A549 treated with Mapracorat at 1 μM for 4 hours (cell line): ENCODE measurements around the gene HTRA1. TPM values are rescaled to one million over a fixed set of nuclear protein-coding genes. Genes with fewer than 3 reads are reported as not detected.

ENCODE experiments used
- total RNA-seq: library from RNA; stranded (reverse); fragments of 200-300 nt; extraction: Qiagen RNA extraction; gene quantifications from 5 replicates; pipeline ENCODE4 v1.2.3, GENCODE V29; 2022

Gene HTRA1
- total RNA-seq = 50.8 to 64.4 TPM (median 55.3 TPM) in 5 replicates

DNA sequence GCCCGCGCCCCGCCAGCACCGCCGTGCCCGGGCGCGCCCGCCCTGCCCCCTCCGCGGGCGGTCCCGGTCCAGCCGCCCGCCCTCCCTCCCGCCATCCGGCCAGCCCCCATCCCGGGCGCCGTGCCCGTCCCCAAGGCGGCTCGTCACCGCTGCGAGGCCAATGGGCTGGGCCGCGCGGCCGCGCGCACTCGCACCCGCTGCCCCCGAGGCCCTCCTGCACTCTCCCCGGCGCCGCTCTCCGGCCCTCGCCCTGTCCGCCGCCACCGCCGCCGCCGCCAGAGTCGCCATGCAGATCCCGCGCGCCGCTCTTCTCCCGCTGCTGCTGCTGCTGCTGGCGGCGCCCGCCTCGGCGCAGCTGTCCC is at the start of gene HTRA1:
Gene HTRA1 (plus strand): TSS at position 187 of the 362 bp plus-strand sequence. CDS start 100 bp downstream, at position 287.

DNA sequence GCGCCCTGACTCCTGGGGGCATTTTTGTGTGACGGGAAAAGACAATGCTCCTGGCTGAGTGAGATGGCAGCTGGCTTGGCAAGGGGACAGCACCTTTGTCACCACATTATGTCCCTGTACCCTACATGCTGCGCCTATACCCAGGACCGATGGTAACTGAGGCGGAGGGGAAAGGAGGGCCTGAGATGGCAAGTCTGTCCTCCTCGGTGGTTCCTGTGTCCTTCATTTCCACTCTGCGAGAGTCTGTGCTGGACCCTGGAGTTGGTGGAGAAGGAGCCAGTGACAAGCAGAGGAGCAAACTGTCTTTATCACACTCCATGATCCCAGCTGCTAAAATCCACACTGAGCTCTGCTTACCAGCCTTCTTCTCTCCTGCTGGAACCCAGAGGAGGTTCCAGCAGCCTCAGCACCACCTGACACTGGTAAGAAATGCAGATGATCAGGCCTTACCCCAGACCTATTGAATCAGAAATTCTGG is 6.7 kb upstream of the HTRA1 start, which contains the start of gene ARMS2:
Gene ARMS2 (plus strand): TSS at position 51 of the 478 bp plus-strand sequence. CDS start 75 bp downstream, at position 126.

DNA sequence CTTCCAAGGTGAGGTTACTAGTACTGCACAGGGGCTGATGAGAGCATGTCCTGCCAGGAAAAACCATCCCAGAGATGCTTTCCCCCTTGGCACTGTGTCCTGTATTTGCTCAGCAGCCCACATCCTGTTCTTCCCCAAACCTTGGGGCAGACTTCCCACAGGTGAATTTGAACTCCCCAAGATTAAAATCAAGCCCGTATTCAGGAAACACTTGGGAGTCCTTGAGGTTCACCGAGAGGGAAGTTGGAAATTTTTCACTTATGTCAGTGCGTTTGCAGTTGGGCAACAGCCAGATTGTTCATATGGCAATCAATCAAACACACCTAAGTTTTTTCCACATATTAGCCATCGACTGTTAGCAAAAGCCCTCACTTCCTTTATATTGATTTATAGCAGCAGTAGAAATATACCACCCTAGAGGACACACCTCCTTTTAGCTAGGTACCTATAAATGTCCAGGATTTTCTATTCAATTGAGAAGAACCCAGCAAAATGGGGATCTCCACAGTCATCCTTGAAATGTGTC is 99.0 kb downstream of the HTRA1 start, which contains the start of gene DMBT1:
Gene DMBT1 (plus strand): TSS at position 476 of the 526 bp plus-strand sequence. CDS start 17 bp downstream, at position 493.

Other genes starting within 250 kb of the HTRA1 start
- gene BTBD16, start 190.3 kb upstream of the HTRA1 start, total RNA-seq = 0.28 to 0.88 TPM (median 0.57 TPM) in 5 replicates
- gene PLEKHA1, start 86.8 kb upstream of the HTRA1 start, total RNA-seq = 15.2 to 24.1 TPM (median 20.5 TPM) in 5 replicates
- gene ARMS2, start 6.9 kb upstream of the HTRA1 start, total RNA-seq = not detected in 5 replicates
- gene DMBT1, start 99.2 kb downstream of the HTRA1 start, total RNA-seq = 0.16 to 0.19 TPM (median 0.18 TPM) in 5 replicates
- not detected in 5 replicates for gene C10orf120, start 238.3 kb downstream of the HTRA1 start, total RNA-seq